Measurements from ENCODE around the gene TLE7.

DNA sequence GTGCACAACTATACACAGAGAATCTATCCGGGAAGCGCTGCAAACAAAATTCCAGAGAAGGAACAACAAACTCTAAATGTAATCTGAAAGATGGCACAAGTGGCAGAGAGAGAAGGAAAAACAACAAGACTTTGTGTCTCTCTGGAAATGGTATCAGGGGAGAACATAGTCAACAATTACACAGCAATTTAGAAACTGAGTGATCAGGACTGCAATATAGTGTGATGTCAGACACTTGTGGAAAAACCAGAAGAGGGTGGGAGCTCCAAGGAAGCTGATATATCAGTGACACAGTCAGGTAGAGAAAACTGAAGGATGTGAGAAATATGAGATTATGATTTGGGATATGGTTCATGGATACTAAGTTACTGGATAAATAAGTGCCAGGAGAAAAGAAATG, 39.1 kb upstream of the TLE7 start:
- TF ChIP-seq, protein P1, sequence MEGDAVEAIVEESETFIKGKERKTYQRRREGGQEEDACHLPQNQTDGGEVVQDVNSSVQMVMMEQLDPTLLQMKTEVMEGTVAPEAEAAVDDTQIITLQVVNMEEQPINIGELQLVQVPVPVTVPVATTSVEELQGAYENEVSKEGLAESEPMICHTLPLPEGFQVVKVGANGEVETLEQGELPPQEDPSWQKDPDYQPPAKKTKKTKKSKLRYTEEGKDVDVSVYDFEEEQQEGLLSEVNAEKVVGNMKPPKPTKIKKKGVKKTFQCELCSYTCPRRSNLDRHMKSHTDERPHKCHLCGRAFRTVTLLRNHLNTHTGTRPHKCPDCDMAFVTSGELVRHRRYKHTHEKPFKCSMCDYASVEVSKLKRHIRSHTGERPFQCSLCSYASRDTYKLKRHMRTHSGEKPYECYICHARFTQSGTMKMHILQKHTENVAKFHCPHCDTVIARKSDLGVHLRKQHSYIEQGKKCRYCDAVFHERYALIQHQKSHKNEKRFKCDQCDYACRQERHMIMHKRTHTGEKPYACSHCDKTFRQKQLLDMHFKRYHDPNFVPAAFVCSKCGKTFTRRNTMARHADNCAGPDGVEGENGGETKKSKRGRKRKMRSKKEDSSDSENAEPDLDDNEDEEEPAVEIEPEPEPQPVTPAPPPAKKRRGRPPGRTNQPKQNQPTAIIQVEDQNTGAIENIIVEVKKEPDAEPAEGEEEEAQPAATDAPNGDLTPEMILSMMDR (IDR thresholded peaks at IDR 0.05; ENCODE audit: low read length), result no peak
- TF ChIP-seq EZH2 (optimal IDR thresholded peaks at IDR 0.05; ENCODE audit: low read depth, low read length), result no peak
- no peak for TF ChIP-seq EZH2phosphoT487 (IDR thresholded peaks at IDR 0.05; ENCODE audit: low read length)

Measured in MM.1S (cell line).